Epithelial cell of alveolus of lung (primary cell): Measurements from ENCODE around the gene EID1. TPM values are rescaled to one million over a fixed set of nuclear protein-coding genes. Genes with fewer than 3 reads are reported as not detected.

Experiments used
- total RNA-seq: library from RNA; depleted of rRNA; stranded (reverse); fragments of >200 nt; gene quantifications from 2 replicates; pipeline ENCODE4 v1.2.1, GENCODE V29; 2015

EID1 gene, protein sequence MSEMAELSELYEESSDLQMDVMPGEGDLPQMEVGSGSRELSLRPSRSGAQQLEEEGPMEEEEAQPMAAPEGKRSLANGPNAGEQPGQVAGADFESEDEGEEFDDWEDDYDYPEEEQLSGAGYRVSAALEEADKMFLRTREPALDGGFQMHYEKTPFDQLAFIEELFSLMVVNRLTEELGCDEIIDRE
- 286 and 297 TPM in 2 replicates for total RNA-seq

DNA sequence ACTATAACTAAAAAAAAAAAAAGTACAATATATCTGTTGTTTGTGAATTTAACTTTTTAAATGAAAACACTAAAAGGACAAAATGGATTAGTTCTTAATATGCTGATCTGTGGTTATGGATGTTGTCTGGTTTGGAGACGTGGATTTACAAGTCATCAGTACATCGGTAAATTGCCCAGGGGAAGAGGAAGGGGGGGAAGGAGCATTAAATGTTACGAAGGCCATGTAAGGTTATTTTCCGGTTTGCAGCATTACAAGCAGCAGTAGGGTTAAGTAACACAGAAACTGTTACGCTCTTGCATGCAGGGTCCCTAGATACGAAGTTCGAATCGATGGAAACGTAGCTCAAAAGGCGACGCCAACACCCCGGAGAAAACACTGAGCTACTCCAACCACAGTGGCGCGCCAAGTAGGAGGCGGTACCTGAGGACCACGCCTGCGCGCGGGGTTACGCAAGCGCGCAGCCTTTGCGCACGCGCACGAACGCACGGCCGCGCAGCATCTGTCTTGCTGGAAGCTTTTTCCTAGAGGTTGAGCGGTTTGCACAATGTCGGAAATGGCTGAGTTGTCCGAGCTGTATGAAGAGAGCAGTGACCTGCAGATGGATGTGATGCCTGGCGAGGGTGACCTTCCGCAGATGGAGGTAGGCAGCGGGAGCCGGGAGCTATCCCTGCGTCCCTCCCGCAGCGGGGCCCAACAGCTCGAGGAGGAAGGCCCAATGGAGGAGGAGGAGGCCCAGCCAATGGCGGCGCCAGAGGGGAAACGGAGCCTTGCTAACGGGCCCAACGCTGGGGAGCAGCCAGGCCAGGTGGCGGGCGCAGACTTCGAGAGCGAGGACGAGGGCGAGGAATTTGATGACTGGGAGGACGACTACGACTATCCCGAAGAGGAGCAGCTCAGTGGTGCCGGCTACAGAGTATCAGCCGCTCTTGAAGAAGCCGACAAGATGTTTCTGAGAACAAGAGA lies at the start of gene EID1:
Gene EID1, plus strand, starts transcription at position 505 of the 966 bp plus-strand sequence. Its CDS starts 43 bp downstream, at position 548.

Other genes with a start within 250 kb of the EID1 start
- 130 and 283 TPM in 2 replicates for gene FBN1, start 232.4 kb upstream of the EID1 start, total RNA-seq
- 3.4 and 5.0 TPM in 2 replicates for gene CEP152, start 67.1 kb upstream of the EID1 start, total RNA-seq
- 1.5 and 1.6 TPM in 2 replicates for gene SHC4, start 85.8 kb downstream of the EID1 start, total RNA-seq
- gene SECISBP2L, start 168.3 kb downstream of the EID1 start, total RNA-seq, result 17.8 and 29.1 TPM in 2 replicates